GM12873 (cell line): Measurements from ENCODE around the gene C1QTNF6.

ENCODE experiments used
- CTCF ChIP-seq: IDR thresholded peaks from 2 replicates; pipeline ENCODE4 v1.5.1; 2012; ENCODE audit warnings: low read depth, mild to moderate bottlenecking, moderate library complexity, low read length, control low read depth; ENCODE audit not compliant: insufficient read depth; ENCODE audit errors: missing control alignments

Gene C1QTNF6

GRCh38 chr22:37187891-37188761 lies at the start of gene C1QTNF6:
C1QTNF6 (minus strand) TSS chr22:37188247; CDS start chr22:37188213, 34 bp downstream.
- TF ChIP-seq CTCF: no peak

- no peak for TF ChIP-seq CTCF
Measured at GRCh38 chr22:37235897-37236607, 48.0 kb upstream of the C1QTNF6 start.

GRCh38 chr22:37234736-37235711 lies 47.0 kb upstream of the C1QTNF6 start:
- no peak for TF ChIP-seq CTCF

GRCh38 chr22:37233751-37234631 lies 45.9 kb upstream of the C1QTNF6 start:
- no peak for TF ChIP-seq CTCF

- TF ChIP-seq CTCF: no peak
Measured at GRCh38 chr22:37232140-37232998, 44.3 kb upstream of the C1QTNF6 start.
